HG03521 (cell line): ENCODE measurements around the gene NANOG.
"Not testable (repeated sequence)": the region's sequence is repeated elsewhere in the genome, so short reads cannot be mapped to it uniquely, and the experiment has no call there.

Experiments used
- ATAC-seq: cut with Tn5 transposase; IDR thresholded peaks from one replicate; pipeline ENCODE4 v1.9.1; 2021; ENCODE audit warnings: mild to moderate bottlenecking, moderate library complexity; ENCODE audit not compliant: unreplicated experiment

NANOG gene

GRCh38 chr12:7788884-7789528 lies at the start of gene NANOG:
TSS of gene NANOG (plus strand) at chr12:7789402. CDS start at chr12:7789615, 213 bp downstream.
- not testable (repeated sequence) for ATAC-seq

- ATAC-seq, result no peak
Observed at GRCh38 chr12:7747246-7747645, 42.0 kb upstream of the NANOG start, which contains the start of gene CLEC4C. TSS of gene CLEC4C (minus strand) at chr12:7747375. CDS start at chr12:7747348, 27 bp downstream.

DNA sequence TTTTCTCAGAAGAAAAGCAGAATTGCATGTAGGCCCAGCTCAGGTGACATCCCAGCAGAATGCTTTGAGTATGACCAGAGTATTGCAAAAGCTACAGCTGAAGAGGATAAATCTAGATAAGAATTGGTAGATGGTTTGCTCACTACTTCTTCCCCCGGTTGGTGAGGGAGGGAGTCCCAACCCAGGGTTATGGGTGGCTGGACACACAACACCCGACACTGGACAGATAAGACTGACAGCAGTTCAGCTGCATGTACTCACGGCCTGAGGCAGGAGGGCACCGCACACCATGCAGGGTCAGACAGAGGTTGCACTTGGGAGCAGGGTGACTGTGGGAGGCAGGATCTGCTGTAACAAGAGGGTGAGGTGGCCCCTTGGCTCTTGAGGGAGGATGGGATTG lies 40.4 kb upstream of the NANOG start:
- no peak for ATAC-seq

GRCh38 chr12:7749442-7749841 lies 39.8 kb upstream of the NANOG start:
- ATAC-seq, result no peak

GRCh38 chr12:7750350-7750749 lies 38.9 kb upstream of the NANOG start:
- ATAC-seq, result no peak

GRCh38 chr12:7751394-7751793 lies 37.8 kb upstream of the NANOG start:
- no peak for ATAC-seq

DNA sequence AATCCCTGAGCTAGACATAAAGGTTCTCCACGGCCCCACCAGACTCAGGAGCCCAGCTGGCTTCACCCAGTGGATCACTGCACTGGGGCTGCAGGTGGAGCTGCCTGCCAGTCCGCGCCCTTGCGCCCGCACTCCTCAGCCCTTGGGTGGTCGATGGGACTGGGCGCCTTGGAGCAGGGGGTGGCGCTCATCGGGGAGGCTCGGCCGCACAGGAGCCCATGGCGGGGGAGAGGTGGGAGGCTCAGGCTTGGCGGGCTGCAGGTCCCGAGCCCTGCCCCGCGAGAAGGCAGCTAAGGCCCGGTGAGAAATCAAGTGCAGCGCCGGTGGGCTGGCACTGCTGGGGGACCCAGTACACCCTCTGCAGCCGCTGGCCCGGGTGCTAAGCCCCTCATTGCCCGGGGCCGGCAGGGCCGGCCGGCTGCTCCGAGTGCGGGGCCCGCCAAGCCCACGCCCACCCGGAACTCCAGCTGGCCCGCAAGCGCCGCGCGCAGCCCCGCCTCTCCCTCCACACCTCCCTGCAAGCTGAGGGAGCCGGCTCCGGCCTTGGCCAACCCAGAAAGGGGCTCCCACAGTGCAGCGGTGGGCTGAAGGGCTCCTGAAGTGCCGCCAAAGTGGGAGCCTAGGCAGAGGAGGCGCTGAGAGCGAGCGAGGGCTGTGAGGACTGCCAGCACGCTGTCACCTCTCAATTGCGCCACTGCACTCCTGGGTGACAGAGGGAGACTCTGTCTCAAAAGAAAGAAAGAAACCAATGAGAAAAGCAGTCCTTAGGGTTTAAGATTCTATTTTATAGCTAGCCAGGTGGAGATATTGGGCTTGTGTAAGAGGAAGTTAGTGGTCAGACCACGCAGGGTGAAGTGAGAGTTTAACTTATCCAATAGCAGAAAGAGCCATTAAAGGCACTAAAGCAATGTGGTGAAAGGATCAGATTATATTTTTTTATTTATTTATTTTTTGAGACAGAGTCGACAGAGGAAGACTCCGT lies 37.0 kb upstream of the NANOG start:
- not testable (repeated sequence) for ATAC-seq

- not testable (repeated sequence) for ATAC-seq
Observed at GRCh38 chr12:7755668-7756067, 33.5 kb upstream of the NANOG start.

DNA sequence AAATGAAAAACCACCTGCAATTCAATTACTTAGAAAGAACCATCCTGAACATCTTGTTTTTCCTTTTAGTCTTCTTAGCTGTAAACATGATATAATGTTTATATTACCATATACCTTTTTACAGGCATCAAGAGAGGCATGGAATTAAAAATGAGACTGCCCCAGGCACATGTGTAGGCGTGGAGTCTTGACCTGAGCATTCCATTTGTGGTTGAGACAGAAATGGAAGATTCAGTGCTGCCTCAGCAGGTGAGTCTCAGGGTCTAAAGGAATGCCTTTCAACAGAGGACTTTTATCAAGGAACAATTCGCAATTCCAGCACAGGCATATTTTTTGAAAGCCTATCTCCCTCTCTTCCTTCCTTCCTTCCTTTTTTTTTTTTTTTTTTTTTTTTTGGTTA lies 32.2 kb upstream of the NANOG start:
- ATAC-seq, result no peak

DNA sequence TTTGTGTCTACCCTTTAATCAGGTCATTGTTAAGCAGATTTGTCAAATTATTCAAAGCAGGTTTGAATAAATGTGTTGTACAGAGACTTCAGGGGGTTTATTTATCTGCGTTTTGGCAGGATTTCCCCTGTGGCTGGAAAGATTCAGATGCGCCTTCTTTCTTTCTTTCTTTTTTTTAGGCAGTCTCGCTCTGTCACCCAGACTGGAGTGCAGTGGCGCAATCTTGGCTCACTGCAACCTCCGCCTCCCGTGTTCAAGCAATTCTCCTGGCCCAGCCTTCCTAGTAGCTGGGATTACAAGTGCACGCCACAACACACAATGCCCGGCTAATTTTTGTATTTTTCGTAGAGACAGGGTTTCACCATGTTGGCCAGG lies 30.4 kb upstream of the NANOG start:
- no peak for ATAC-seq

- no peak for ATAC-seq
Observed at GRCh38 chr12:7769999-7770398, 19.2 kb upstream of the NANOG start.

DNA sequence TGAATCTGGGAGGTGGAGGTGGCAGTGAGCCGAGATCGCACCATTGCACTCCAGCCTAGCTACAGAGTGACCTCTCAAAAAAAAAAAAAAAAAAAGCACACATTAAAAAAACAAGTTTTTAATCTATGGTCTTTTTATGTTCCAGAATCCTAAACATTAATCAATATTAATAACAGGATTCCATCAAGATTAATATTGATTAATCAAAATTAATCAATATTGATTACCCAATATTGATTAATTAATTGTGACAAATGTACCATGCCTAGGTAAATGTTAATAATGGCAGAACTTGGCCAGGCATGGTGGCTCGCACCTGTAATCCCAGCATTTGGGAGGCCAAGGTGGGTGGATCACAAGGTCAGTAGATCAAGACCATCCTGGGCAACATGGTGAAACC lies 7.9 kb upstream of the NANOG start:
- no peak for ATAC-seq

DNA sequence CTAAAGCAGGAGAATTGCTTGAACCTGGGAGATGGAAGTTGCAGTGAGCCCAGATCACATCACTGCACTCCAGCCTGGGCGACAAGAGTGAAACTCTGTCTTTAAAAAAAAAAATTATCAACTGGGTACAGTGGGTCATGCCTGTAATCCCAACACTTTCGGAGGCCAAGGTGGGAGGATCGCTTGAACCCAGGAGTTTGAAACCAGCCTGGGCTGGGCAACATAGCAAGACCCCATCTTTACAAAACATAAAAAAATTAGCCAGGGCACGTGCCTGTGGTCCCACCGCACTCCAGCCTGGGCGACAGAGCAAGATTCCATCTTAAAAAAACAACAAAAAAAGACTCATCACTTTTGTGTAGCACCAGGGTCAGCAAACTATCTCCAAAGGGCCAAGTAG lies 7.1 kb upstream of the NANOG start:
- no peak for ATAC-seq

- ATAC-seq, result not testable (repeated sequence)
Observed at GRCh38 chr12:7783433-7783832, 5.8 kb upstream of the NANOG start.

- no peak for ATAC-seq
Observed at GRCh38 chr12:7784701-7785100, 4.5 kb upstream of the NANOG start.

DNA sequence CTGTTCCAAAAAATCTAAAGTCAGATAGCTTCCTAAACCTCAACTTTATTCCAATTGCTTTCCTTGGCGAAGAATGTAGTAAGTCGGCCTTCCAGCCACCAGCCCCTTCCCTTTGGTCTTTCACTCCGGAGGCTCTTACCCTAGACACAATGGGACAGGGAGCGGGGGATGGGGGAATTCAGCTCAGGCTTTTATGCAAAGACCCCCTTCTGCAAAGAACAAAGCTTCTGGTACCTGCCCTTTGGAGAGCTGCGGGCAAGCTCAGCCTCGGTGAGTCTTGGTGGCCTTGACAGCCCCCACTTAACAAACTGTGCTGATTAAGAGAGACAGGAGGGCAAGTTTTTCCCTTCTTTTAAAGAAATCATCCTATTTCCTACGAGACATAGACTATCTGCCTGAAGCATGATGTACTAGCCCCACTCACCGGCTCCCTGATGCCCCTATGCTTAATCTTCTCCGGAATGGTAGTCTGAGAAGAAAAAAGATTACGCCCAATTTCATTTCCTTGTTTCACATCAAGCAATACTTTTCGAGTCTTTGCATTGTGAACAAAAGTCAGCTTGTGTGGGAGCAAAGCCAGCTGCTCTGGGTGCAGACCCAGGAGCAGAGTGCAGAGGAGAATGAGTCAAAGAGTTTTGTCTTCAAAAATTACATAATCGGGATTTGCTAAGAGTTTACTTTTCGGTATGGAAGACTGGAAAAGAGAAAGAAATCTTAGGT lies 1.5 kb upstream of the NANOG start:
- no peak for ATAC-seq

GRCh38 chr12:7788294-7788660 lies 925 bp upstream of the NANOG start:
- no peak for ATAC-seq

GRCh38 chr12:7793211-7793610 lies 4.0 kb downstream of the NANOG start:
- no peak for ATAC-seq

DNA sequence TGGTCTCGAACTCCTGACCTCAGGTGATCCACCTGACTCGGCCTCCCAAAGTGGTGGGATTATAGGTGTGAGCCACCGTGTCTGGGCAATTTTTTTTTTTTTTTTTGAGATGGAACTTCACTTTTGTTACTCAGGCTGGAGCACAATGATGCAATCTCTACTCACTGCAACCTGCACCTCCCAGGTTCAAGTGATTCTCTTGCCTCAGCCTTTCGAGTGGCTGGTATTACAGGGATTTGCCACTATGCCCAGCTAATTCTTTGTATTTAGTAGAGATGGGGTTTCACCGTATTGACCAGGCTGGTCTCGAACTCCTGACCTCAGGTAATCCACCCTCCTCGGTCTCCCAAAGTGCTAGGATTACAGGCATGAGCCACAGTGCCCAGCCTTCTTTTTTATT lies 8.1 kb downstream of the NANOG start:
- not testable (repeated sequence) for ATAC-seq

- ATAC-seq, result no peak
Observed at GRCh38 chr12:7797698-7798398, 8.6 kb downstream of the NANOG start.
